KBM-7 (cell line): ENCODE results near the gene CENATAC.
A peak's percentile ranks its signal among the peaks of the same experiment; 100 is the strongest.
"Not testable (repeated sequence)": the region's sequence is repeated elsewhere in the genome, so short reads cannot be mapped to it uniquely, and the experiment has no call there.

Source experiments
- DNase-seq: peaks from one replicate; pipeline ENCODE4 v3.0.0-alpha.2; 2015
- in situ Hi-C: fragments of 300-500 bp; cut with MboI; formaldehyde crosslinking; loops from 2 replicates; pipeline ENCODE4 v1.14.3; 2020; ENCODE audit warnings: low sequenced_read_pairs, low pct_unique_long_range_greater_than_20kb, mixed read lengths

The CENATAC gene, protein sequence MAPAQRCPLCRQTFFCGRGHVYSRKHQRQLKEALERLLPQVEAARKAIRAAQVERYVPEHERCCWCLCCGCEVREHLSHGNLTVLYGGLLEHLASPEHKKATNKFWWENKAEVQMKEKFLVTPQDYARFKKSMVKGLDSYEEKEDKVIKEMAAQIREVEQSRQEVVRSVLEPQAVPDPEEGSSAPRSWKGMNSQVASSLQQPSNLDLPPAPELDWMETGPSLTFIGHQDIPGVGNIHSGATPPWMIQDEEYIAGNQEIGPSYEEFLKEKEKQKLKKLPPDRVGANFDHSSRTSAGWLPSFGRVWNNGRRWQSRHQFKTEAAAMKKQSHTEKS

DNA sequence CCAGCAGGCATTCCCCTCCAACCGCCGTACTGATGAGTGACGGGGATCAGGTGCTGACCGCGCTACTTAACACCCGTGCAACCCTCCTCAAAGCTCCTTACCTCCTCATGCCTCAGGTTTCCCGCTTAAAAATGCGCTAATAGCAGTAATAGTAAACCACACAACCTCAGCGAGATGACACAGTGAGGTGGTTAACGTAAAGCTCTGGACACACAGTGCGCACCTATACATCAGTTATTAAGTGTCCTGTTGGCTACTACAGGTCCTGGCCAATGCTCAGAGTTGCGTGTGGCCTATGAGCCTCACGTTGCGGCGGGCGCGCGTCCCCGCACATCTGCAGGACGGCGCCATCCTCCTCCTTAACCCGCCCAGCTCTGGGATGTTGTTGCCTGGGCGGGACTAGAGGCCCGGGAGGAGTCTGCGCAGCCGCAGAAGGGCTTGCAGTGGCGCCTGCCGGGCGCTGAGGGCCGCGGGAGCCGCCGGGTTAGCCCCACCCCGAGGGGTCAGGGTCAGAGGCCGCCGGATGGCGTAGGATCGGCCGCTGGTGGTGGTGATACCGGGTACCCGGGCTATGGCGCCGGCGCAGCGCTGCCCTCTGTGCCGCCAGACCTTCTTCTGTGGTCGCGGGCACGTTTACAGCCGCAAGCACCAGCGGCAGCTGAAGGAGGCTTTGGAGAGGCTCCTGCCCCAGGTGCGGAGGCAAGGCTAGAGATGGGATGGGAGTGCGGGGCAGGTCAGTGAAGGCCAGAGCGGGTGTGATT is at the start of gene CENATAC:
Gene CENATAC, plus strand, starts transcription at position 512 of the 761 bp plus-strand sequence. Its CDS starts 60 bp downstream, at position 572.
- in situ Hi-C loops: no loop called here
- peak; percentile 91 for DNase-seq

DNA sequence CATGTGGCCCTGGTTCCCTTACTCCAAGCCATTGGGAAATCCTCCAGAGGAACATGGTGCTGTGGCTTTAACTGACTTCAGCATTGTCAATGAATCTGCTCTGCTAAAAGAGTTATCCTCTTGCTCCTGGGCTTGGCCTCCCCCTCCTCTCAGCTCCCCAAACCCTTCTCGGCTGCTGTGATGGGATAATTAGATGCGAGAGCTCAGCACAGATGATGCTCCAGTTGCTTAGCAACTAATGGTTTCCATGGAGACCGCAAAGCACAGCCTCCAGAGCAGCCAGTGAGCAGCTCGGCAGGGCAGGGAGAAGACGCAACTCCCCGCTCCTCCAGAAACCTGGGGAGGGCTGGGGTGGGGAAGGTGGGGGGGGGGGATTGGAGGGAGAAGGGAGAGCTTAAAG is 44.7 kb upstream of the CENATAC start:
- DNase-seq: peak; percentile 25
- in situ Hi-C loops: no loop called here

DNA sequence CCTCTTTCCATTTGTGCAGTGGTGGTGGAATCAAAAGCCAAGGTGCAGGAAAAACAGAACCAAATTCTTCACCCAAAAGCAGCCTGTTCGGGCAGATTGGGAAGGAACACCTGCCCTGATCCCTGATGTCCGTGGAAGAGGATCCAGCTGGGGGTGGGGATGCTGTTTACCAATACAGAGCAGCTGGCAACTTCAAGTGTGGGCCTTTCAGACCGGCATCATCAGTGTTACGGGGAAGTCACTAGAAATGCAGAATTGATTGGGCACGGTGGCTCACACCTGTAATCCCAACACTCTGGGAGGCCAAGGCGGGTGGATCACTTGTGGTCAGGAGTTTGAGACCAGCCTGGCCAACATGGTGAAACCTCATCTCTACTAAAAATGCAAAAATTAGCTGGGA is 44.0 kb upstream of the CENATAC start:
- in situ Hi-C loops, DNase-seq: not testable (repeated sequence)

DNA sequence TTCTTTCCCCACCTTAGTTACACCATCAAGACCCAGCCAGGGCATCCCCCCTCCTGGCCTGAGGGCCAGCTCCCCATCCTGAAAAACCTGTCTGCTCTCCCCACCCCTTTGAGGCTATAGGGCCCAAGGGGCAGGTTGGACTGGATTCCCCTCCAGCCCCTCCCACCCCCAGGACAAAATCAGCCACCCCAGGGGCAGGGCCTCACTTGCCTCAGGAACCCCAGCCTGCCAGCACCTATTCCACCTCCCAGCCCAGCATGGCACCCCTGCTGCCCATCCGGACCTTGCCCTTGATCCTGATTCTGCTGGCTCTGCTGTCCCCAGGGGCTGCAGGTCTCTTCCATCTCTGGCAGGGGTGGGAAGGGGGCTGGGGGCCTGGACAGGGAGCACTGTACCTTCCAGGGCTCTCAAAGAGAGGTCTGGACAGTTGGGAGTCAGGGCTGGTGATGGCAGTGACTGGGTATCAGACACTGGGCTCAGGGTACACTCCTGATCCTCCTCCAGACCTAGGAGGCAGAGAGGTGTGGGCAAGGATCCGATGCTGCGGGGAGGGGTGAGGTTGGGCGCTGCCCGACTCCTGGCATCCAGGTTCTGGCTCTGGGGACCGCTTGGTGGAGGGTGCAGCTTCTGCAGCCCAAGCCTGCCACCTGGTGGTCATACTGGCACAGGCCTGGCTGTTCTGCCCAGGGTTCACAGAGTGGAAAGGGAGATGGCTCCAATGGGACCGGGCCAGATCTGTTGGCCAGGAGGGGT is 41.7 kb upstream of the CENATAC start, which contains the start of gene UPK2:
Gene UPK2, plus strand, starts transcription at position 205 of the 753 bp plus-strand sequence. Its CDS starts 53 bp downstream, at position 258.
- in situ Hi-C loops: no loop called here
- DNase-seq: peak; percentile 90

DNA sequence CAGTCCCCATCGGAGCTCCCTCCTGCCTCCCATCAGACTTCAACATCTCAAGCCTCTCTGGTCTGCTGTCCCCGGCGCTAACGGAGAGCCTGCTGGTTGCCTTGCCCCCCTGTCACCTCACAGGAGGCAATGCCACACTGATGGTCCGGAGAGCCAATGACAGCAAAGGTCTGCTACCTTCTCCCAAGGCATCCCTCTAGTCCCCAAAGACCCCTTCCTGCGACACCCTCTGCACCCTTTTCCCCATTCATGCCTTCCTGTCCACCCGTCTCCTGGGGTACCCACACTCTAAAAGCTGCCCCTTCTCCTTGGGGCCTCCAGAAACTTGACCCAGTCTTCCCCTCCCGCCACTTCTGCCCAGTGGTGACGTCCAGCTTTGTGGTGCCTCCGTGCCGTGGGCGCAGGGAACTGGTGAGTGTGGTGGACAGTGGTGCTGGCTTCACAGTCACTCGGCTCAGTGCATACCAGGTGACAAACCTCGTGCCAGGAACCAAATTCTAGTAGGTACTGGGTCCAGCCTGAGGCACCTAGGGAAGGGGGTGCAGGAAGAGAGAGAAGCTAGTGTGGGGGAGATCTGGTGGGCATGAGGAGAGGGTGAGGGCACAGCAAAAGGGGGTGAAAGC is 41.0 kb upstream of the CENATAC start:
- in situ Hi-C loops: no loop called here
- DNase-seq: no peak

DNA sequence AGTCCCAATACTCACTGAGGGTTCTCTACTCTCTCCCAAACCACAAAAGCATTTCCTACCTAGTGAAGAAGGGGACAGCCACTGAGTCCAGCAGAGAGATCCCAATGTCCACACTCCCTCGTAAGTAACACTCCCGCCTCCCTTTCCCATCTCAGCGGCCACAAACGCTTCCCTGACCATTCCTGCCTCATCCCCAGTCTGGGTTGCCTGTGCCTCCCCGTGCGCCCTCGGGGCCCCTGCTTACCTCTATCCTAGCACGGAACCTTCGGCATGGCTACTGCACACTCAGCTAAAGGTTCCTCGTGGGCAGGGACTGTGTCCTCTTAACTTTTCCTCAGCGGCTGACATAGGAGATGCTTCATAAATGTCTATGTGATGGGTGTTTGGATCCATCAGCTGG is 40.4 kb upstream of the CENATAC start:
- in situ Hi-C loops: no loop called here
- DNase-seq: no peak

DNA sequence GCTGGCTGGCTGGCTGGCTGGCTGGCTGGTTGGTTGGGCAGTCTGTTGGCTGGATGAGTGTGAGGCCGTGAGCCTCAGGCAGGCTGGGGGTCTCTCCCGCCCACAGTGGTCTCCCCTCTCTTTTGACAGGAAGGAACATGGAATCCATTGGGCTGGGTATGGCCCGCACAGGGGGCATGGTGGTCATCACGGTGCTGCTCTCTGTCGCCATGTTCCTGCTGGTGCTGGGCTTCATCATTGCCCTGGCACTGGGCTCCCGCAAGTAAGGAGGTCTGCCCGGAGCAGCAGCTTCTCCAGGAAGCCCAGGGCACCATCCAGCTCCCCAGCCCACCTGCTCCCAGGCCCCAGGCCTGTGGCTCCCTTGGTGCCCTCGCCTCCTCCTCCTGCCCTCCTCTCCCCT is 40.0 kb upstream of the CENATAC start:
- in situ Hi-C loops: no loop called here
- no peak for DNase-seq

DNA sequence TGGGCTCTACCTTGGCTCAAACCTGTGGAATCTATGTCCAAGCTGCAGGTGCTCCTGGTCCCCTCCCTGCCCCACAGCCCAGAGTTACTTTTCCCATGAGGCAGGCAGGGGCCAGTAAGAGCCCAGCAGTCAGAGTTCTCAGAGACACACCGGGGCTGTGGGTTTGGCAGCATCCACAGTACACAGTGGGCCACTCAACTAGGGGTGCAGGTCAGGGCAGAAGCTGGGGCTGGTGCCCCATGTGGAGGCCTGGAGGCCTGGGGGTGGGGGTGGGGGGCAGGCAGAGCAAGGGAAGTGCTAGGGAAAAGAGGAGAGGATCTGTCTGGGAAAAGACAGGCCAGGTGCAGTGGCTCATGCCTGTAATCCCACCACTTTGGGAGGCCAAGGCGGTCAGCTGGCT is 39.4 kb upstream of the CENATAC start:
- in situ Hi-C loops: no loop called here
- no peak for DNase-seq

DNA sequence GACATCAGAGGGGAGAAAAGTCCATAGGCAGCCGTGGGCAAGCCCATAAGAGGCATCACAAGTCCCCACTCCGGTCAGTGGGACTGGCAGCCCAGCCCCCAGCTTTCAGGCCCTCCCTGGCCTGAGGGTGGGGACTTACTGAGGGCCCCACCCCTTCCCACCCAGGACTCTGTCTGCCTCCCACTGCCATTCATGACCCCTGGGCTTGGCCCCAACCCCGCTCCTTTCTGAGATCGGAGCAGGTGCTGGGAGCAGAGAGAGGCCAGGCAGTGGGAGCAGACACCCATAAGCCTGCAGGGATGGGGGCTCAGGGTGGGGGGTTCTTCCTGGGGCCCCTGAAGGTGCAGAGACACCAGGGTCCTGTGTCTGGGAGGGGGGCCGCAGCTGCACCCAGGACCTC is 36.7 kb upstream of the CENATAC start:
- DNase-seq: no peak

DNA sequence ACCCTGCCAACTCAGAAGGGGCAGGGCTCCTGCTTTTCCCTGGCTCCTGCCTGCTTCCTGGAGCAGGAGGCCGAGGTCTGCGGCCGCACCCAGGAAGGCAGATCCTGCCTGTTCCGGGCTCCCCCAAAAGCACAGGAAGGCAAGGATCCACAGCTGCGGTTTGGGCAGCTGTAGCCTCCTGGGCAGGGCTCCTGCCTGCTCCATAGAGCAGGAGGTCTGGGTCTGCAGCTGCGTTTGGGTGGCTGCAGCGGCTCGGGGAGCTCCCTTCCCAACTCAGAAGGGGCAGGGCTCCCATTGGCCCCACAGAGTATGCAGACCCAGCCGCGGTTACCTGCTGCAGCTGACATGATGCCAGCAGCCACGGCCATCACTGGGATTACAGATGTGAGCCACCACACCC is 36.3 kb upstream of the CENATAC start:
- in situ Hi-C loops: no loop called here

More for the DNA sequence above, 36.7 kb upstream of the CENATAC start:
- in situ Hi-C loops: no loop called here

DNA sequence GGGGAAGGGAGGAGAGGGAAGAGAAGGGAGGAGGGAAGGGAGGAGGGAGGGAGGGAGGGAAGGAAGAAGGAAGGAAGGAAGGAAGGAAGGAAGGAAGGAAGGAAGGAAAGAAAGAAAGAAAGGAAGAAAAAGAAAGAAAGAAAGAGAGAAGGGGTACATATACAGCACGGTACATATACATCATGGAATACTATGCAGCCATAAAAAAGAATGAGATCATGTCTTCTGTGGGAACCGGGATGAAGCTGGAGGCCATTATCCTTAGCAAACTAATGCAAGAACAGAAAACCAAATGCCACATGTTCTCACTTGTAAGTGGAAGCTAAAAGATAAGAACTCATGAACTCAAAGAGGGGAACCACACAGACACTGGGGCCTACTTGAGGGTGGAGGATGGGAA is 28.4 kb upstream of the CENATAC start:
- DNase-seq, in situ Hi-C loops: not testable (repeated sequence)

More for the DNA sequence above, 36.3 kb upstream of the CENATAC start:
- no peak for DNase-seq

DNA sequence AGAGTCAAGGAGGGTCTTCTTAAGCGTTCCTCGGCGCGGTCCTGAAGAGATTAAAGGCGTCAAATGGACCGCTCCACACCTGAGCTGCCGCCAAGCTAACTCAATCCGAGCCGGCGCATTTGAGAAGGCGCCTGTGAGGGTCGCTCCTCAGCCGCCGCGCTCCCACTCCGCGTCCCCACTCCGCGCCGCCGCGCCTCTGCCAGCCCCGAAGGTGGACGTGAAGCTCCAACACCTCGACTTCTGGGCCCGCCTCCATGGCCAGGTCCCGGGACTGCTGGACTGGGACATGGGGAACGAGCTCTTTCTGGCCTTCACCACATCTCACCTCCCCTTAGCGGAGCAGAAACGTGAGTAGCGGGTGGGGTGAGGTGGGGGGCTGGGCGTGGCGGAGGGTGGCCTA is 26.3 kb upstream of the CENATAC start, which contains the start of gene FOXR1:
Gene FOXR1, plus strand, starts transcription at position 116 of the 400 bp plus-strand sequence. Its CDS starts 171 bp downstream, at position 287.
- no peak for DNase-seq
- in situ Hi-C loops: no loop called here

DNA sequence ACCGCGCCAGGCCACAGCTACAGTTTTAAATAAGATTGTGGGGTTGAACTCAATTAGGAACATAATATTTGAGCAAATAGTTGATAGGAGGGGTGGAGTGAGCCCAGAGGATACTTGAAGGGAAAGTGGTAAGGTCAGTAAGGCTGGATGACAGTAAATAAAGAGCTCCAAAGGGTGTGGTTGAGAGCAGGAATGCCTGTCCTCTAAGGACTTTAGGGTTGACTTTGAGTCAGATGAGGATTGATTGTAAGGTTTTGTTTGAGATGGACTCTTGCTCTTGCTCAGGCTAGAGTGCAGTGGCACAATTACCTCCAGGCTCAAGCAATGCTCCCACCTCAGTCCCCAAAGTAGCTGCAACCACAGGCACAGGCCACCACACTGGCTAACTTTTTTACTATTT is 24.0 kb upstream of the CENATAC start:
- no peak for DNase-seq
- in situ Hi-C loops: no loop called here

DNA sequence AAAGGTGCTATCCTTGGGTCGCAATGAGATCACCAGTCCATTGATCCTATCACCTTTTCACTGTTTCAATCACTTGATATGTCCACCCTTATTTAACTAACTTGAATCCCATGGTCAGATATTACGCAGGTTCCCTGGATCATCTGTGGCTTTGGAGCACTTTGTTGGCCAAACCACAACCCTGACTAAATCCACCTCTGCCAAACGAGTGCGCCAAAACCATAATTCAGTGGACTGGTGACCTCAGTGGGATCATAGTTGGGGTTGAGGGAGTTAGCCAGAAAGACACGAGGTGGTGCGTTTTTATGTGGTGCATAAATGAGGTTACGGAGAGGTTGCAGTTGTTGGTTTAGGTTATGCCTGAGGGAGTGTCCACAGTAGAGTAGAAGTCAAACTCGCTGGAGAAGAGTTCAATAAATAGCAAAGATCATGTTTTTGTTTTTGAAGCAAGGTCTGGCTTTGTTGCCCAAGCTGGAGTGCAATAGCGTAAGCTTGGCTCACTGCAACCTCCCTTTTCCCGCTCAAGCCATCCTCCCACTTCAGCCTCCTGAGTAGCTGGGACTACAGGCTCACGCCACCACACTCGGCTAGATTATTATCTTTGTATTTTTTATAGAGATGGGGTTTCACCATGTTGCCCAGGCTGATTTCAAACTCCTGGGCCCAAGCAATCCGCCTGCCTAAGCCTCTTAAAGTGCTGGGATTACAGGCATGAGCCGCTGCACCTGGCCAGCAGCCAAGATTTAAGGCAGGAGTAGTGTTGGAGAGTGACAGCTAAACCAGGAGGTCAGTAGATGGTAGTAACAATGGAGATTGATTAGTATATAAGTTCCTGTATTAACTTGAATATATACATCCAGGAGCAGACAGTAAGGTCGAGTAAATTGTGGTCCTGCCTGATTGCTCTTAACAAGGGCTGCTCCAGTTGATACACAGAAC is 21.9 kb upstream of the CENATAC start:
- in situ Hi-C loops: no loop called here
- no peak for DNase-seq

DNA sequence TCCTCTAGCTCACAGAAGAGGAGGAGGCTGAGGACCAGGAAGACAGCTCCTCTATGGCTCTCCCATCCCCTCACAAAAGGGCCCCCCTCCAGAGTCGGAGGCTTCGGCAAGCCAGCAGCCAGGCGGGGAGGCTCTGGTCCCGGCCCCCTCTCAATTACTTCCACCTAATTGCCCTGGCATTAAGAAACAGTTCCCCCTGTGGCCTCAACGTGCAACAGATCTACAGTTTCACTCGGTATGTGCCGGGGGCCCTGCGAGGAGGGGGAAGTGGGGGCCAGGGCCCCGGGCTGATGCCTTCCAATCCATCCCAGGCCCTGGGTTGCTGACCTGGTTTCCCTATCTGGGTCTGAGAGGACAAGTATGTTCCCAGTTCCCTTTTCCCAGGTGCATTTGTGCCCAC is 18.5 kb upstream of the CENATAC start:
- DNase-seq: peak; percentile 66
- in situ Hi-C loops: no loop called here

DNA sequence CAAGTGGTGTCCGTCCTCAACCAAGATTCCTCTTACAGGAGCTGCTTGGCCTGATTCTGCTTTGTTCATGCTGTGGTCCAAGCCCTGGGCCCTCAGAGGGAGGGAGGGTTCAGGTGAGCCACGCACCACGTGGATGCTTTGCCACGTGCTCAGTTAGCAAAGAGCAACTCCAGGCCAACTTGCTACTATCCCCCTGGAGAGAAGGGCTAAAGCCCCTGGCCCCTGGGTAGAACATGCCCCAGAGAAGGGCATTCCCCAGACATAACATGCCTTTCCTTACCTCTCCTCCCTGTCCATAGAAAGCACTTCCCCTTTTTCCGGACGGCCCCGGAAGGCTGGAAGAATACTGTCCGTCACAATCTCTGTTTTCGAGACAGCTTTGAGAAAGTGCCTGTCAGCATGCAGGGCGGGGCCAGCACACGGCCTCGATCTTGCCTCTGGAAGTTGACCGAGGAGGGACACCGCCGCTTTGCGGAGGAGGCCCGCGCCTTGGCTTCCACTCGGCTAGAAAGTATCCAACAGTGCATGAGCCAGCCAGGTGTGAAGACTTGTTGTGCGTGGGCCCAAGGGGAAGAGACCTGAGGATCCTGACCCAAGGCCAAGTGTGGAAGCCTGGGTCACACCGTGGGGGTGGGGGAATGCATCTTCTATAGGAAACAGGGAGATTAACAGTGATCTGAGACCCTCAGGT is 17.6 kb upstream of the CENATAC start:
- DNase-seq: peak; percentile 87
- in situ Hi-C loops: no loop called here

DNA sequence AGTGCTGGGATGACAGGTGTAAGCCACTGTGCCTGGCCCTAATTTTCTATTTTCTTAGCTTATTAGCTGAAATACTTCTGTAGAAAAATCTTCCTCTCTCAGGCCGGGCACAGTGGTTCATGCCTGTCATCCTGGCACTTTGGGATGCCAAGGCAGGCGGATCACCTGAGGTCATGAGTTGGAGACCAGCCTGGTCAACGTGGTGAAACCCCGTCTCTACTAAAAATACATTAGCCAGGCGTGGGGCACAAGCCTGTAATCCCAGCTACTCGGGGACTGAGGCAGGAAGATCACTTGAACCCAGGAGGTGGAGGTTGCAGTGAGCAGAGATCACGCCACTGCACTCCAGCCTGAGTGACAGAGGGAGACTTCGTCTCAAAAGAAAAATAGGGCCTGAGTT is 13.6 kb upstream of the CENATAC start:
- not testable (repeated sequence) for DNase-seq

DNA sequence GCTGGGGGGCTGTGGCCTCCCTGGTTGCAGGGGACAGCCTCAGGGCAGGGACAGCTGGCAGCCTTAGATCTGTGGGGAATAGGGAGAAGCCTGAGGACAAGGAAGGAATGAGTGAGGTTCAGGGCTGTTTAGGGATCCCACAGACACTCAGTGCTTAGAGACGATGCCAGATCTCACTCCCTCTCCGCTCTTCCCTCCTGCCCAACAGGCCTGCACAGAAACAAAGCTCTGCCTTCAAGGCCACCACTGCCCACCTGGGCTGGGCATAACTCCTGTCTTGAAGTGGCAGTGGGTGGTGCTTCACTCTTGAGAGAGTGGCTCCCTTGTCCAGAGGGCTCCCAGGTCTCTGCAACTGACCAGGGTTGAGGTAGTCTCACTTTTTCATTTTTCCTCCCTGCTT is 13.1 kb upstream of the CENATAC start:
- DNase-seq: no peak
- in situ Hi-C loops: no loop called here

More for the DNA sequence above, 13.6 kb upstream of the CENATAC start:
- in situ Hi-C loops: not testable (repeated sequence)
